Mesenchymal stem cell (in vitro differentiated cells and primary cell): Measurements from ENCODE around the gene FGGY.

Experiments
- DNase-seq: peaks from one replicate; pipeline ENCODE4 v3.0.0-alpha.2; 2013
- H2AFZ ChIP-seq: one replicate; pipeline ENCODE4 v1.6.1; 2013; ENCODE audit warnings: low read depth, mild to moderate bottlenecking, control low read depth, inconsistent platforms, low read length, moderate library complexity
- H2AK5ac ChIP-seq: 2 replicates; pipeline ENCODE4 v1.6.1; 2013; ENCODE audit warnings: low read length, moderate library complexity, mild to moderate bottlenecking, inconsistent platforms; ENCODE audit not compliant: severe bottlenecking
- H2BK120ac ChIP-seq: one replicate; pipeline ENCODE4 v1.6.1; 2013; ENCODE audit warnings: low read depth, mild to moderate bottlenecking, inconsistent platforms, low read length, moderate library complexity
- H2BK12ac ChIP-seq, 2 experiments: one replicate each; pipeline ENCODE4 v1.6.1; 2013; ENCODE audit warnings: inconsistent platforms in 2 of 2, low read length in 2 of 2, mild to moderate bottlenecking in 2 of 2, moderate library complexity in 2 of 2, control low read depth in 1 of 2
- H2BK15ac ChIP-seq: one replicate; pipeline ENCODE4 v1.6.1; 2013; ENCODE audit warnings: mild to moderate bottlenecking, low read depth, inconsistent platforms; ENCODE audit not compliant: poor library complexity, severe bottlenecking
- H2BK5ac ChIP-seq: 2 replicates; pipeline ENCODE4 v1.6.1; 2013; ENCODE audit warnings: low read depth, mild to moderate bottlenecking, low read length, control low read depth, inconsistent platforms; ENCODE audit not compliant: poor library complexity, severe bottlenecking
- H3K14ac ChIP-seq, 2 experiments: one replicate each; pipeline ENCODE4 v1.6.1; 2013; ENCODE audit warnings: inconsistent platforms in 2 of 2, low read length in 2 of 2, control low read depth in 1 of 2, mild to moderate bottlenecking in 1 of 2, moderate library complexity in 1 of 2
- H3K18ac ChIP-seq, 2 experiments: one replicate each; pipeline ENCODE4 v1.6.1; 2013; ENCODE audit warnings: inconsistent platforms in 2 of 2, low read length in 2 of 2, control low read depth in 1 of 2, low read depth in 1 of 2, mild to moderate bottlenecking in 1 of 2
- H3K23ac ChIP-seq, 2 experiments: one replicate each; pipeline ENCODE4 v1.6.1; 2013; ENCODE audit warnings: inconsistent platforms in 2 of 2, low read length in 2 of 2, mild to moderate bottlenecking in 2 of 2, moderate library complexity in 2 of 2, control low read depth in 1 of 2
- H3K27ac ChIP-seq: 2 replicates; pipeline ENCODE4 v1.5.1; 2013; ENCODE audit warnings: mild to moderate bottlenecking, moderate library complexity, low read length, control low read depth, inconsistent platforms; ENCODE audit not compliant: poor library complexity, severe bottlenecking
- H3K27me3 ChIP-seq, 2 experiments: 2 replicates each; pipeline versions ENCODE4 v1.6.1 to v1.7.0; 2013; ENCODE audit warnings: low read length in 2 of 2, mild to moderate bottlenecking in 2 of 2, moderate library complexity in 2 of 2, control low read depth in 1 of 2, inconsistent platforms in 1 of 2; ENCODE audit not compliant: control insufficient read depth in 1 of 2, insufficient read depth in 1 of 2
- H3K36me3 ChIP-seq, 2 experiments: 2 replicates each; pipeline versions ENCODE4 v1.6.1 to v1.7.0; 2013; ENCODE audit warnings: low read length in 2 of 2, control low read depth in 1 of 2, inconsistent platforms in 1 of 2, low read depth in 1 of 2, mild to moderate bottlenecking in 1 of 2; ENCODE audit not compliant: insufficient read depth in 2 of 2, control insufficient read depth in 1 of 2
- H3K4ac ChIP-seq, 2 experiments: one replicate each; pipeline ENCODE4 v1.6.1; 2013; ENCODE audit warnings: inconsistent platforms in 2 of 2, low read length in 2 of 2, mild to moderate bottlenecking in 2 of 2, moderate library complexity in 2 of 2, control low read depth in 1 of 2, low read depth in 1 of 2
- H3K4me1 ChIP-seq: 2 replicates; pipeline ENCODE4 v1.6.1; 2013; ENCODE audit warnings: low read depth, low read length, control low read depth; ENCODE audit not compliant: control insufficient read depth, insufficient read depth
- H3K4me2 ChIP-seq: 2 replicates; pipeline ENCODE4 v1.6.1; 2013; ENCODE audit warnings: low read length, mild to moderate bottlenecking, inconsistent platforms; ENCODE audit not compliant: poor library complexity, severe bottlenecking
- H3K4me3 ChIP-seq, 2 experiments: 2 replicates each; pipeline versions ENCODE4 v1.5.1 to v1.7.0; 2013; ENCODE audit warnings: low read length in 2 of 2, mild to moderate bottlenecking in 2 of 2, control low read depth in 1 of 2, low read depth in 1 of 2; ENCODE audit not compliant: insufficient read depth in 1 of 2
- H3K79me1 ChIP-seq: replicated peaks from 2 replicates; pipeline ENCODE4 v1.6.1; 2013; ENCODE audit warnings: mild to moderate bottlenecking, control low read depth, low read length, inconsistent platforms; ENCODE audit not compliant: poor library complexity, severe bottlenecking
- H3K9ac ChIP-seq: 2 replicates; pipeline ENCODE4 v1.7.0; 2013; ENCODE audit warnings: mild to moderate bottlenecking, low read length, moderate library complexity
- H3K9me3 ChIP-seq: 2 replicates; pipeline ENCODE4 v1.7.0; 2013; ENCODE audit warnings: mild to moderate bottlenecking, low read length; ENCODE audit not compliant: control insufficient read depth
- H4K8ac ChIP-seq: one replicate; pipeline ENCODE4 v1.6.1; 2013; ENCODE audit warnings: inconsistent platforms, mild to moderate bottlenecking, low read length, moderate library complexity
- H4K91ac ChIP-seq: one replicate; pipeline ENCODE4 v1.6.1; 2013; ENCODE audit warnings: mild to moderate bottlenecking, low read length, inconsistent platforms
- WGBS: methylation state at CpG from one replicate; pipeline ENCODE4 v1.1.7; 2013; ENCODE audit warnings: mixed read lengths; 5-methylcytosine and 5-hydroxymethylcytosine counted together

Gene FGGY

DNA sequence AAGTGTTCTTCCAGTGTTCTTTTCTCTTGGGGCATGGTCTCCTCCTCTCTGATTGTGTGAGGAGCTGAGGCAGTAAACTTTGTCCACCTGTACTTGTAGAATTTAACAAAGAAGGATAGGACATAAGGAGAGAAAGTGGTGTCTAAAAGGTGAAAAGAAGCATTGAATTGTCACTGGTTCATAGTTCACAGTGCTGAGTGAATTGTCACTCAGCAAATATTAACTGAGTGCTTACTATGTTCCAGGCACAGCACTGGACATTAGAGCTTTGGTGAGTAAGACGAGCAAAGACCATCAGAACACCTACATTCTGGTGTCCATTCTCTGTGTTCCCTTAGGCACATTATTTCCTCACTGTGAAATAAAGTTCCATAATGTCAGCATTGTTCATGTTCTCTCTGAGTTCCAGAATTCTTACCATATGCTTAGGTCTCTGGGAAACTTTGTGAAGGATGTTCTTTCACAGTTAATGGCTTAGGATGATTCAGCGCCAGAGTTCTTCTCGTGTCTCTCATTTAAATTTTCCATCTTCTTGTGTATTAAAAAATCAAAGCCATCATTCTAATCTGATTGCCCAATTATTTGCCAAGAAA lies 361.1 kb downstream of the FGGY start:
- Histone ChIP-seq H2BK12ac (no peak overlapping the region), H3K4me2 (no peak overlapping the region), H3K4me3 (no peak overlapping the region), H2BK5ac (no peak overlapping the region), H2AK5ac (no peak overlapping the region), H3K14ac (no peak overlapping the region), H2BK120ac (no peak overlapping the region), H3K23ac (no peak overlapping the region), H3K9ac (no peak overlapping the region), H3K9me3 (no peaks in the 10 kb centered on the region), H3K27ac (no peak overlapping the region), H2BK15ac (no peak overlapping the region), H3K18ac (no peak overlapping the region), H3K79me1 (no peaks in the 10 kb centered on the region), H3K4me1 (peaks cover 3% of the 10 kb centered on the region), H4K8ac (no peak overlapping the region), H2AFZ (no peak overlapping the region), H3K36me3 (no peaks in the 10 kb centered on the region), H3K27me3 (no peaks in the 10 kb centered on the region), H3K4ac (no peak overlapping the region), H4K91ac (no peak overlapping the region)
- 81% methylated on average over 3 of the region's 3 CpGs for WGBS
- no peak for DNase-seq

DNA sequence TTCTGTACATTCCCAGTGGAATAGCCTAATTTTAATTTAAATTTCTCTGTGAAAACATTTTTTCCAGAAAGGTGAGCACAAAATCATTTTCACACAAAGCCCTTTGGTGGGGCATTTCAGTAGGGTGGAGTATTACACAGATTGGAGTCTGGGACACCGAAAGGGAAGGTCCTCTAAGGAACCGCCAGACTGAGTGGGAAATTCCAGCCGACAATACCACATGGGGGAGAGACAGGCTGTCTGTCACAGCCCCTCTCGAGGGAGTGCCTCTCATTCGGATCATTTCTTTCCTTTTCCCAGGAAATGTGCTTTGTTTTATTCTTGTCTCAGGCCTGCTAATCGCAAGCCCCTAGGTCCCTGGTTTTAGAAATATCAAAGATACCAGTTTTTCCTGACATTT lies 367.3 kb downstream of the FGGY start:
- Histone ChIP-seq H4K8ac (no peak overlapping the region), H3K4me2 (no peak overlapping the region), H3K4me3 (no peak overlapping the region), H3K4ac (no peak overlapping the region), H2BK15ac (no peak overlapping the region), H2BK12ac (no peak overlapping the region), H3K4me1 (no peaks in the 10 kb centered on the region), H2BK5ac (no peak overlapping the region), H2BK120ac (no peak overlapping the region), H3K36me3 (no peaks in the 10 kb centered on the region), H3K23ac (no peak overlapping the region), H3K14ac (no peak overlapping the region), H3K27me3 (no peaks in the 10 kb centered on the region), H2AK5ac (no peak overlapping the region), H3K18ac (no peak overlapping the region), H4K91ac (no peak overlapping the region), H3K9me3 (no peaks in the 10 kb centered on the region), H3K9ac (no peak overlapping the region), H3K27ac (no peak overlapping the region), H3K79me1 (no peaks in the 10 kb centered on the region), H2AFZ (no peak overlapping the region)
- 69% methylated on average over 6 of the region's 6 CpGs for WGBS
- DNase-seq, result no peak

DNA sequence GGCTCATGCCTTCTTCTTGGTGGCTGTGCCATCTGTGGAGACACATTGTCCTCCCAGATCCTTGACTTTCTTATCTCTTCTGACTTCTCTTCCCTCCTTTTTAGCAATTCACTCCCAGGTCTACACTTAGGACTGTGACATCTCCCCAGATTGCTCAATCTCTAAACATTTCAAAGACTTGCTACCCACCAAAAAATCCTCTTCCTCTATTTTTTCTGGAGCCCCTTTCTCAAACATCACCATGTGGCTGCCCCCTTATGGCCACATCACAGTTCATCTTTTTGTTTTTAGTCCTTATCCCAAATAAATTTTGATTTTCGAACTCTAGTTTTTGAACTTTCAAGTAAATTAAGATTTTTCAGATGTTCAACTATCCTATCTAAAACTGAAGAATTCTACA lies 369.2 kb downstream of the FGGY start:
- Histone ChIP-seq H3K9ac (no peak overlapping the region), H3K4me3 (no peak overlapping the region), H2BK15ac (no peak overlapping the region), H4K91ac (no peak overlapping the region), H3K9me3 (no peaks in the 10 kb centered on the region), H3K4me1 (peaks cover 2% of the 10 kb centered on the region), H3K14ac (no peak overlapping the region), H2AFZ (no peak overlapping the region), H2BK5ac (no peak overlapping the region), H3K4me2 (no peak overlapping the region), H3K27me3 (no peaks in the 10 kb centered on the region), H3K4ac (no peak overlapping the region), H2BK120ac (no peak overlapping the region), H3K18ac (no peak overlapping the region), H3K23ac (no peak overlapping the region), H3K79me1 (no peaks in the 10 kb centered on the region), H2BK12ac (no peak overlapping the region), H3K27ac (no peak overlapping the region), H2AK5ac (no peak overlapping the region), H3K36me3 (no peaks in the 10 kb centered on the region), H4K8ac (no peak overlapping the region)
- WGBS, result no CpG with 5 or more reads among the region's 1 CpG
- DNase-seq, result no peak

DNA sequence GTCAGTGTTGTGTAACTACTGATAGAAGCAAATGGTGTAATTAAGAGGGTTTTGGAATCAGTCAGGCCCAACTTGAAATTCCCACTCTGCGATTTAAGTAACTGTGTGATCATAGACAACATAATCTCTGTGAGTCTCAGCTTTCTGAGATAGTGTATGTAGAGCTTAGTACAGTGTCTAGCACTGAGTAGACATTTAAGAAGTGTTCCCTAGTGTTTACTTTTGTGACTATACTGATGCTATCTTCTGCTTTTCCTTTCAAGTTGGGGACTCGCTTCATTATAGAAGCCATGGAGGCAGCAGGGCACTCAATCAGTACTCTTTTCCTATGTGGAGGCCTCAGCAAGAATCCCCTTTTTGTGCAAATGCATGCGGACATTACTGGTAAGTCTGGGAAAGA lies 370.1 kb downstream of the FGGY start:
- Histone ChIP-seq H3K4me3 (no peak overlapping the region), H3K18ac (no peak overlapping the region), H3K9me3 (no peaks in the 10 kb centered on the region), H2BK5ac (no peak overlapping the region), H2BK12ac (no peak overlapping the region), H3K4me1 (peaks cover 2% of the 10 kb centered on the region), H3K27me3 (no peaks in the 10 kb centered on the region), H3K9ac (no peak overlapping the region), H3K27ac (no peak overlapping the region), H3K4me2 (no peak overlapping the region), H2BK120ac (no peak overlapping the region), H3K23ac (no peak overlapping the region), H2BK15ac (no peak overlapping the region), H4K91ac (no peak overlapping the region), H3K79me1 (no peaks in the 10 kb centered on the region), H2AK5ac (no peak overlapping the region), H3K4ac (no peak overlapping the region), H3K14ac (no peak overlapping the region), H4K8ac (no peak overlapping the region), H2AFZ (no peak overlapping the region), H3K36me3 (no peaks in the 10 kb centered on the region)
- DNase-seq, result no peak
- 97% methylated on average over 3 of the region's 3 CpGs for WGBS
